ENCODE measurements around the gene ZFR.
"Not testable (repeated sequence)": the region's sequence is repeated elsewhere in the genome, so short reads cannot be mapped to it uniquely, and the experiment has no call there.

The ZFR gene

DNA sequence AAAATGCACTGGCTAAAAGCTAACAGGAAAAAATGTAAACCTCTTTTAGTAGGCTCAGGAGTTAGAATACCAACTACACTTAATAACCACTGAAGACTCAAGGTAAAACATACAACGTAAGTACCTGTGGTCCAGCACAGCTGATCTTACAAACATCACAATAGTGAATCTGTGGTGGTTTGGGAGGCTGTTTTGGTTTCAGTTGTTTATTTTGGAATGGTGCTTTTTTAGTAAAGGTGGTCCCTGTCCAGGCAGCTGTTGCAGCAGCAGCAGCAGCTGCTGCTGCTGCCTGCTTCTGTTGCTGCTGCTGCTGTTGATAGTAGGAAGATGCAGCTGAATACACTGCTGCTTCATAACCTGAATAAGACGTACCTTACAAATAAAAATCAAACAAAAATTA is 37.9 kb downstream of the ZFR start:
- no peak for DNase-seq

DNA sequence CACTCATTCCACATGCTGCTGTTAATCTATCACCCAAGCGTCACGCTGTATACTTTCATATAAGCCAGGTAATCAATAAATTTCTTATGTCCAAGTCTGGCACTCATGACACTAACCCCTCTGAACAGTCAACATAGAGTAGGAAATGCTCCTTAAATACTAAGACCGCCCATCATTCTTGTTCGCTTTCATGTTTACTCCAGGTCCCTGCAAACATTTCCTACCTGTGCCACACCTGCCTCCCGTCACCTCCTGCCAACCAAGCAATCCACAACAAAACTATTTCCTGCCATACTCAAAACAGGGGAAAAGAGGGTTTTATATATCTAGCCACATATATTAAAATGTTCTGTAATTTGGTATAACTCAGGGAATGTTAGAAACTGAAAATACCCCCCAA is 39.0 kb downstream of the ZFR start:
- no peak for DNase-seq

DNA sequence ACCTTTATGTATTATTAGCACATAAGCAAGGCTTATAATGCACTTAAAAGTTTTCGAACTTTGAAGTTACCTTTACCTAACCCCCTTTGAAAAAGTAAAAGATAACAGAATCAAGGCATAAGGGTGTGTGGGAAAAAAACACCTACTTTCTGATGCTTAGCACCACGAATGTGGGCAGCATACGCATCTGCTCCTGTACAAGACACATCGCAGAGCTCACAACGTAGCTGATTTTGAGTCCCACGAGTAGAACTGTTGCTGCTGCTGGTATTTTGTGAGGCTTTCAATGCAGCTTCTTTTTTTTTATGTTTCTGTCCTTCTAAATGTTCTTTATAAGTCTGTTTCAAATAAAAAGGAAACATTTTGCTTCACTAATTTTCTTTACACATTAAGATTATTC is 40.8 kb downstream of the ZFR start:
- no peak for DNase-seq

DNA sequence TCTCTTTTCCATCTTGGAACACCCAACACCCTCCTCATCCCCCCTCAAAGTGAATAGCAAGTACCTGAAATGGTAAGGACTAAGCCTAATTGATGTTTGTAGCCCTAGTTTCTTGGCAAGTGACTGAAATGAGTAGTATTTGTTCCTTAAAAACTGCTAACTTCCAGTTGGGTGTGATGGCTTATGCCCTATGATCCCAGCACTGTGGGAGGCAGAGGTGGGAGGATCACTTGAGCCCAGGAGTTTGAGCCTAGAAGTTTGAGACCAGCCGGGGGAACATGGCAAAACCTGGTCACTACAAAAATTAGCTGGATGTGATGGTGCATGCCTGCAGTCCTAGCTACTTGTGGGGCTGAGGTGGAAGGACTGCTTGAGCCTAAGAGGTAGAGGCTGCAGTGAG is 44.1 kb downstream of the ZFR start:
- peak; percentile 22 to 33 (median 32) for DNase-seq

DNA sequence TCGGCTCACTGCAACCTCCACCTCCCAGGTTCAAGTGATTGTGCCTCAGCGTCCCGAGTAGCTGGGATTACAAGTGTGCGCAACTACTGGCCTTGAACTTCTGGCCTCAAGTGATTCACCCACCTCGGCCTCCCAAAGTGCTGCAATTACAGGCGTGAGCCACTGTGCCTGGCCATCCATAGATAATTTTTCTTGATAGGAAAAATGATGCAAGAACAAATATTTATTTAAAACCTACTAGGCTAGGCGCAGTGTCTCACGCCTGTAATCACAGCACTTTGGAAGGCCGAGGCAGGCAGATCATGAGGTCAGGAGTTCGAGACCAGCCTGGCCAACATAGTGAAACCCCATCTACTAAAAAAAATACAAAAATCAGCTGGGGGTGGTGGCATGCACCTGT is 45.8 kb downstream of the ZFR start:
- not testable (repeated sequence) for DNase-seq

DNA sequence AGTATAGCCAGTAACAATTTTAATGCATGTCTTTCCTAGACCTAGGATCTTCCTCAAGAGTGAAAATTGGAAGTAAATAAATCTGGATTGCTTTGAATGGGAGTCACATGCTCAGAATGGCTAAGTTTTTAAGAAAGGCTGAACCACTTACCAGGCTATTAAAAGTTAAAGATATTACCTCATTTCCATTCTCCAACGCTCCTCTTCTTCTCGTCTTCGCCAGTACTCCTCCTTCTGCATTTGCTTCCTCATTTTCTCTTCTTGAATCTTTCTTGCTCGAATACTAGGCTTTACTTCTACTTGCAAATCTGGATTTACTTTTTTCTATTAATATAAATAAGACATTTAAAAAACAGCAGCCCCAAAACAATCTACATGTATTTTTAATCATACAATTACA is 49.6 kb downstream of the ZFR start:
- DNase-seq, result peak; percentile 2 to 55 (median 35)

DNA sequence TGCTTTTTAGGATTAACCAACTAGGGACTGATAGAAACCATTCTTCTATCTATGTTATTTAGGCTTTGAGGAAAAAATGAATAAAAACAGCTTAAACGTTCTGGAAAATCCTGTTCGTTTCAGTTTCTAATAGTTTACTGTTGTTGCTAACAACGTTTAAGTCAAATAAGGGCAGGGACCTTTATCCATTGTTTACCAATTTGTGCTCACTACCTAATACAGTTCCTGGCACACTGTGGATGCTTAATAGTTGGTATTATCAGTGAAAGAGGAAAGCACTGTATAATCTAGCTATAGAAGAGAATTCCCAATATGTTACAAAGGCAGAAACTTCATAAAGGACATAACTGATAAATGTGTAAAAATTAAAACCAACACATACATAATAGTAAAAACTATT is 52.5 kb downstream of the ZFR start:
- no peak for DNase-seq

DNA sequence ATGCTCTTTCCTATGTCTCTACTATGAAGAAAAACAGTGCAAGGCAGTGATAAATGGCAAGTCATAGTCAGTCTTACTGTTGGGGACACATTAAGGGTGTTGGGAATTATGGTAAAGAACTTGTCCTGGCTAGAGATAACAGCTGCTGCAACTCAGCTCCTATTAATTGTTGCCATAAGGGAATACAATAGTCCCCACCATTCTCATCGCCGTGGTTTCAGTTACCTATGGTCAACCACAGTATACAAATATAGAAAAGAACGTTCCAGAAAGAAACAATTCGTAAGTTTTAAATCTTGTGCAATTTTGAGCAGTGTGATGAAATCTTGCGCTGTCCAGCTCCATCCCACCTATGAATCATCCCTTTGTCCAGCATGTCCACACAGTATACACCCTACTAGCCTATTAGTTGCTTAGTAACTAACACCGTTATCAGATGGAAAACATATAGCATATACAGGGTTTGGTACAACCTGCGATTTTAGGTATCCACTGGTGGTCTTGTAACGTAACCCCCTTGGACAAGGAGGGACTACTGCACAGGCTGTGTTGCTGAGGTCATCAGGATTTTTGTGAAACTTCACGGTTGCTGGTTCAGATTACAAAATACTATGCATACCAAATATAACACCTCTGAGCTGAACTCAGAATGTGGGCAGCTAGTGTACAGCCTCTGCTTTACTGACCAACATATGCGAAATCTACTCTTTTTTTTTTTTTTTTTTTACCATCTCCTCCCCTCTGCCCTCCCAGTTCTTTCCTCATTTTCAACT is 53.5 kb downstream of the ZFR start:
- DNase-seq, result peak; percentile 47 to 77 (median 68)

DNA sequence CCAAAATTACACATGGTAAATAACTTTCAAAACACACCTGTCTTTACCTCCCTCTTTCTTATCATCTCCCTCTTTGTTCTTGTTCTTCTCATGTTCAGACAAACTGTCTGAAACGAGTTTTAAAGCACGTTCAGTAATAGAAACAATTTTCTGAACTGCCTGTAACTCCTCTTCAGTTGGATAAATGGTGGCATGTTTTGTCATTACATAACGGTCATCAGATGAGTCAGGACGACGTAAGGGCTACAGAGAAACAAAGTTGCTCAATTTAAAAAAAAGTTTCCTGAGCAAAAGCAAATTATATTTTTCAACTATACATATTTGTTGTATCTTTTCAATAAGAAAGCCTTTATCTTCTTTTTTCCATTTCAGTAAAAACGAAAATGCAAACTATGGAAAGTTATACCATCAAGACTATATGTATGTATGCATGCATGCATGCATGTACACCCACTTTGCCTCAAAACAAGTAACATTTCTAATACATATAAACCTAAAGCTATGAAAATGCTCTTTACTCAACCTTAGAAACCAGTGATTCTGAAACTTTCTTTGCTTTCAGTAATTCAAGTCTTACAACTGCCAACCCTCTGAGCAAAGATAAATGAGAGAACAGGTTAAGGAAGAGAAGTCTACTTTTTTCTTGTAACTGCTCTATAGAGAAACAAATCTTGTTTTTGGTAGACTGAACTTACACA is 56.0 kb downstream of the ZFR start:
- peak; percentile 40 to 65 (median 52) for DNase-seq

DNA sequence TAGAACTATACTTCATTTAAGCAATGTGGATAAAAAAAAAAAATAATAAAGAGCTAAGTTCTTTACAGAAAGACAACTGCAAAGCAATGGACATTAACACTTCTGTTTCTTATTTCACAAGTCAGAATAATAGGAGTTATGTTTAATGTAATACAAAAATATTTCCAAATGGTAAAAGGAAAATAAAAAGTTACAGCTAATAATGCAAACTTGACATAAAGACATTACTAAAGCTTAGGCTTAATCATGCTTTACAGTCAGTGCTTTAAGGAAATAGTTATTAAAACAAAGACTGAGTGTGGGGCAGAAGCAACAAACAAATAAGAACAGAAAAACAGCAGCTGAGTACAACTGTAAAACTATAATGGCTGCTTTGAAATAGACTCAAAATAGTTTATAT is 56.7 kb downstream of the ZFR start:
- no peak for DNase-seq

DNA sequence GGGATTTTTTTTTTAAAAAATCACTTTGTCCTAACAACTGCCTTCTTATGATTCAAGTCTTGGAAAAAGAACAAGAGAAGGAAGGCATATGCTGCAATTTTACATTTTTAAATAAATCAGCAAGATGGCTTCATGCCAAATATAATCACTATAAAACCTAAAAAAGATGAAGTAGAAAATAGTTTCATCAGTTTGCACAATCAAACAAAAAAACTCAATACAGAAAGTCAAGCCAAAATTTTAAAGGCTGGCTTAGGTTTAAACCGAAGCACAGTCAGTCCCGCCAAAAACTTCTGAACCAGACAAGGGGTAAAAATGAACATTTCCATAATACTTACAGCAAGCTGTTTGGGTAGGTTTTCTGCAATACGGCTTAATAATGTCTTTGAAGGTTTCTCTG is 57.3 kb downstream of the ZFR start:
- no peak for DNase-seq

DNA sequence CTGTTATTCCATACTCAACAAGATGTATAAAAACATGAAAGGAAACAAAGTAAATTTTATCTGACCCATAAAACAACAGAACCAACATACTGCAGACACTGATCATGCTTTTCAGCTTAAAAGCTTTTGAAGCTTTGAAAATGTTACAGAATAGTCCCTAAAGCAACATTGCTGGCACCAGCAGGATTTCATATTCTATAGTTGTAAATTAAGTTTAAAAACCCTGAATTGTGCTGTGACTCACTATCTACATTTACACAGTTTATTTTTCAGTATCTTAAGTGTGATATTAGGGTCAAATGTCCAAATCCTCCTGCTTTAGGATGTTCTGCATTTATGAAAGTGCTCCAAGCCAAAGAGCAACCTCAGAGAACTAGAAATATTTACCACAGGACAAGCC is 59.9 kb downstream of the ZFR start:
- DNase-seq, result no peak

DNA sequence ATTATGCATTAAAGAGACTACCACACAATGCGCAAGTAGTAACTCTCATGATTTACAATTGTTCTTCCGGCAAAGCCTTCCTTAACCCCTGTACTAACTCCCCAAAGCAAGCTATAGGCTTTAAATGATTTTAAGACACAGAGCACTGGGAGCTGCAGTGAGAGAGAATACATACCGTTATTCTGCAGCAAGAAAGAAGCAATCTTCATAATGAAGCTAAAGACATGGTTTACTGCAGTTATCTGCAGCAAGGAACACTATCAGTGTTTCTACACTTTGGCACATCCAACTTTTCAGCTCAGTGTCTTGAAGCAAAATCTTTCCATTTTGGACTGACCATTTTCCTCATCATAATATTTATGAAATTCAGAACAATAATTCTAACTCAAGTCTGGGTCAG is 61.0 kb downstream of the ZFR start:
- no peak for DNase-seq

DNA sequence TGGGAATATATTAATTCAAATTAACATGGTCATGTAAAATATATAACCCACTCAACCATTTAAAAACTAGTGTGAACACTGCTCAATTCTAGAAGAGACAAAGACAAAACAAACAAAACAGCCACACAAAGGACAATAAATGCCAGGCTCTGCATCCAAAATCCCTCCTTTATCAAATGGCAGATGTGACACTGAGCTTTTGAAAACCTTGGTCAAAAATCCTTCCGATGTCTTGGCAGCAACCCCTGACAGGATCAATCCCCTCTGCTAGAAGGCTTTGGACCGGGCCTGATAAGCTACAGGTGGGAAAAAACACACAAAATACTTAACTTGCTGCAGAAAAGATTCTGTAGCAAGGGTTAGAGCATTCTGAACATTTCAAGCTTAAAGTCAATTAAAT is 61.5 kb downstream of the ZFR start:
- no peak for DNase-seq

DNA sequence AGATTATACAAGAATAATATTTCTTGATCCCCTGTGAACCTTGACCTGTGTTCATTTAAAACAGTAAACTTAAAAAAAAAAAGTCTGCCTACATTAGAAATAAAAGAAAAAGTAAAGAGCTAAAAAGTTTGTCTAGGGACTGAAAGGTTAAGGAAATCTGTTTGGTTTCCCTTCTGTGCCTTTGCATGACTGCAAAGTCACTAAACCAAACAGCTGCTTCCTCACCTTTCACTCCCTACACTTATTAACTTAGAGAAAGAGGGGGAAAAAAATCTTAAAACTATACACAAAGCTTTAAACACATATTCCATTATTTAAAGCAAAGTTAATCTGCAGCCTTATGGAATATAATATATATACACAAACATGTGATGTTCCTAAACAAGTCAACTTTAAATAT is 65.1 kb downstream of the ZFR start:
- DNase-seq, result no peak

DNA sequence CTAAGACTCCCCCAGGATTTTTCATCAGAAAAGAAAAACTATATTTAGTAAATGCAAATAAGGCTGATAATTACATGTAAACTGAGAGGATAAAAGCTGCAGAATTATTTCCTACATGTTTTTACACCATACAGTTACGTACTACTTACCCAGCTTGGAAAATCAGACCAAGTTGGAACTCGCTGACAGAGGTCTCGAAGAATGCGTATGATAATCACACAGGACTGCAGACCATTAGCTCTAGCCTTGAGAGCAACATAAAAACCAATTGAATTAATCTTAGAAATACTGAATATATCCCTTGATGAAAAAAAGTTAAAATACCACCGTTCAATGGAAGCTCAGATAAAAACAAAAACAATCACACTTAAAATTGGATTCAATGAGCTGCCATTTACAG is 65.6 kb downstream of the ZFR start:
- DNase-seq, result no peak

DNA sequence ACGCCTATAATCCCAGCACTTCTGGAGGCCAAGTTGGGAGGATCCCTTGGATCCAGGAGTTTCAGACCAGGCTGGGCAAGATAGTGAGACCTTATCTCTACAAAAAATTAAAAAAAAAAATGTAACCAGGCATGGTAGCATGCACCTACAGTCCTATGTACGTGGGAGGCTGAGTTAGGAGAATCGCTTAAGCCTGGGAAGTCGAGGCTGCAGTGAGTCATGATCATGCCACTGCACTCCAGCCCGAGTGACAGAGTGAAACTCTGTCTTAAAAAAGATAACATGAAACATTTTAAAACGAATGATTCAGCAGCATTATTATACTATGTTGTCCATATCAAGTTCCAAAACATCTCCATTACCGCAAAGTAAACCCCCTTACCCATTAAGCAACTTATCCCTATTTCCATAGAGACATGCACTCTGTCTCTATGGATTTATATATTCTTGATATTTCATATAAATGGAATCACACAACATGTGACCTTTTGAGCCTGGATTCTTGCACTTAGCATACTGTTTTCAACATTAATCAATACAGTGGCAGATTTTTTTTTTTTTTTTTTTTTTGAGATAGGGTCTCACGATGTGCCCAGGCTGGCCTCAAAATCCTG is 74.9 kb downstream of the ZFR start:
- DNase-seq, result peak; percentile 10 to 56 (median 50)

DNA sequence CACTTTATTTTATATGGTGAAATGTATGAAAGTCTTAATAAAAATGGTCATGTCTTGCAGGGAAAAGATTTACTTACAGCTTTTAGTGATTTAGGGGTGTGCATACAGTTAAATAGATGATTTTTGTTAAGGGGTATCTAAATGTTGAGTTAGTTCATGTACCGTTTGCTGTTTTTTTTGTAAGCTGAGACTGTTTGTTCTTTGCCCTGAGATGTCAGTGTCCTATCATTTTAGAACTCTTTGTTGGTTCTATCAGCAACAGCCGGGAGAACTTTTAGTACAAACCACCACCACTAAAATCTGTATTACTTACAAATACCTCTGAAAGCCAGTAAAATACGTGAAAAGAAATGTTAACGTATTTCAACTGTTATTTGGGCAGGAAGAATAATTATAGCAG is 75.5 kb downstream of the ZFR start:
- no peak for DNase-seq

DNA sequence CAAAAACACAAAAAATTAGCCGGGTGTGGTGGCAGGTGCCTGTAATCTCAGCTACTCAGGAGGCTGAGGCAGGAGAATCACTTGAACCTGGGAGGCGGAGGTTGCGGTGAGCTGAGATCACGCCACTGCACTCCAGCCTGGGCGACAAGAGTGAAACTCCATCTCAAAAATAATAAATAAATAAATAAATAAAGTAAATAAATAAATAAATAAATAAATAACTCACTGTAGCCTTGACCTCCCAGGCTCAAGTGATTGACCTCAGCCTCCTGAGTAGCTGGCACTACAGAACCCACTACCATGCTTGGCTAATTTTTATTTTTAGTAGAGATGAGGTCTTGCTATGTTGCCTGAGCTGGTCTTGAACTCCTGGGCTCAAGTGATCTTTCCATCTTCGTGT is 77.3 kb downstream of the ZFR start:
- DNase-seq, result not testable (repeated sequence)

DNA sequence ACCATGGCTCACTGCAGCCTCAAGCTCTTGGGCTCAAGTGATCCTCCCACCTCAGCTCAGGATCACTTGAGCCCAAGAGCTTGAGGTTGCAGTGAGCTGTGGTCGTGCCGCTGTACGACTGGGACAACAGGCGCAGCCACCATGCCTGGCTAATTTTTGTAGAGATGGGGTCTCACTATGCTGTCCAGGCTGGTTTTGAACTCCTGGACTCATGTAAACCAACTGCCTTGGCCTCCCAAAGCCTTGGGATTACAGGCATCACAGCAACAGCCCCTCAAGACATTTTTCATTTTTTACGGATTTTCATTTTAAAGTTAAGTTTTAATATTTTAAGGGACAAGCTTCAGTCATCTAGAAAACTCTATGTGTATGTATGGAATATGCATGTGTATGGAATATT is 78.9 kb downstream of the ZFR start:
- DNase-seq, result no peak

DNA sequence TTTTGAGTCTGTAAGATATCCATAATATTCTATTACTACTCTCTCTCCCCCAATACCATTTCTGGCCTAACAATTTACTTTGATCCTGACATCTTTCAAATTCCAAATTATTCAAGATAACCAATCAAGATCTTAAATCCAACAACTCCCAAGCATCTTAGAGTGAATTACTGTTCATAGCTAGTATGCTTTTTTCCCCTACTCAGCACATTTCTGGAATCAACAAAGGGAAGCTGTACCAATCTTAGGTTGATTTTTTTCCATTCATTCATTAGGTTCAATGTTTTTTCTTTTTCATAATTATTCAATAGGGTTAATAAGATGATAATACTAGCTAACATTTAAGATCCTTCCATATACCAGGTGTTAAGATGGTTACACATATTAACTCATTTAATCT is 81.5 kb downstream of the ZFR start:
- no peak for DNase-seq

DNA sequence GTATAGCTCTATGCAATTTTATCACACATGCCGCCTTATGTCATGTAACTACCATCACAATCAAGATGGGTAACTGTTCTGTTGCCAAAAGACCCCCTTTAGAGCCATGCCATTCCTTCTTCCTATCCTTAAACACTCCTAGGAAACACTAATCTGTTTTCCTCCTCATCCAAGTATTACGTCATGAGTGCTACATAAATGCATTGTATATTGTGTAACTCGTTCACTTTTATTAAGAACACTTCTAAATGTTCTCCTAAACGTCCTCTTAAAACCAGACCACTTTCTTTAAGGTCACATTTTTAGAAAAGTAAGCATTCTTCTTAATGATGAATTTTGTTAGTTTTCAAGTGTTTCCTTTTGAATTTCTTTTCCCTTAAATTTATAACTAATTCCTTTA is 82.0 kb downstream of the ZFR start:
- DNase-seq, result no peak

DNA sequence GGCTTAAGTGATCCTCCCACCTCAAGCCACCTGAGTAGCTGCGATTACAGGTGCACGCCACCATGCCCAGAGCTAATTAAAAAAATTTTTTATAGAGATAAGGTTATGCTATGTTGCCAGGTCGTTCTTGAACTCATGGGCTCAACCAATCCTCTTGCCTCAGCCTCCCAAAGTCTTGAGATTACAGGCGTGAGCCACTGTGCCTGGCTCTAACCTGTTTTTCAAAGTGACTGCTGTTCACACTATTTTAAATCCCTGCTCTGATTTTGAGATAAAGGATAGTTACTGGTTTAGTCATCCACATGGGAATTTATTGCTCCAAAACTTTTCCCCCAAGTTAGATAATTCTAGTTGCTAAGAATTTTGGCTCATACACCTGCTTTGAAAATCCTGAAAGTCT is 83.6 kb downstream of the ZFR start:
- no peak for DNase-seq

DNA sequence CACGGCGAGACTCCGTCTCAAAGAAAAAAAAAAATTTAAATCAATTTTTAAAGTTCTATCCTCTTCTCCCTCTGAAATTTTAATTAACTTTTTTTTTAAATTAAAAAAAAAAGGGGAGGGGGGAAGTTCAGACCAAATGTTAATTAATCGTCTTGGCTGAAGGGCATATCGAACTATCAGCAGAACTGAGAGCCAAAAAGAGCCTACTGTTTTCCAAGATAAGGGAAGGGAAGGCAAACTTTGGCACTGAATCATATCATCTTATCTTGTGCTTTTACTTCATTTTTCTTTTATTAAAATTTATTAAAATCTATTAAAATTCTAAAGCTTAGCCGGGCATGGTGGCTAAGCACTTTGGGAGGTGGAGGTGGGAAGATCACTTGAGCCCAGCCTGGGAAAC is 85.9 kb downstream of the ZFR start:
- no peak for DNase-seq
